OCI-LY1 (cell line): Measurements from ENCODE around the gene CALB2.
"Not testable (repeated sequence)": the region's sequence is repeated elsewhere in the genome, so short reads cannot be mapped to it uniquely, and the experiment has no call there.

Experiments used
- H2AFZ ChIP-seq: fragments of 200-600 bp; sonication (generic), shearing (Covaris generic); 2 replicates; pipeline ENCODE4 v1.6.0; 2014; ENCODE audit warnings: antibody characterized with exemption, mild to moderate bottlenecking, low read length
- H3F3A ChIP-seq: fragments of 200-600 bp; sonication (generic), shearing (Covaris generic); 2 replicates; pipeline ENCODE4 v1.6.0; 2014; ENCODE audit warnings: mild to moderate bottlenecking, antibody characterized with exemption, low read length, moderate library complexity; ENCODE audit not compliant: insufficient read depth
- H3K27ac ChIP-seq: fragments of 200-600 bp; sonication (generic); 2 replicates; pipeline ENCODE4 v1.5.1; 2014; ENCODE audit warnings: low read length, mixed run types, mild to moderate bottlenecking, low read depth; ENCODE audit not compliant: poor library complexity, severe bottlenecking
- H3K27me3 ChIP-seq: fragments of 200-600 bp; sonication (generic); 2 replicates; pipeline ENCODE4 v1.6.0; 2014; ENCODE audit warnings: antibody characterized with exemption, mild to moderate bottlenecking, low read length, moderate library complexity; ENCODE audit not compliant: insufficient read depth
- H3K36me3 ChIP-seq: fragments of 200-600 bp; sonication (generic); 2 replicates; pipeline ENCODE4 v1.6.1; 2014; ENCODE audit warnings: mild to moderate bottlenecking, antibody characterized with exemption, low read length, moderate library complexity, mixed read lengths; ENCODE audit not compliant: insufficient read depth
- H3K4me1 ChIP-seq: fragments of 200-600 bp; sonication (generic); 2 replicates; pipeline ENCODE4 v1.5.1; 2014; ENCODE audit warnings: mild to moderate bottlenecking, low read length, moderate library complexity; ENCODE audit not compliant: insufficient read depth, severe bottlenecking
- H3K4me2 ChIP-seq: fragments of 200-600 bp; sonication (generic), shearing (Covaris generic); 2 replicates; pipeline ENCODE4 v1.6.1; 2014; ENCODE audit warnings: low read length
- H3K4me3 ChIP-seq: fragments of 200-600 bp; sonication (generic); 2 replicates; pipeline ENCODE4 v1.5.1; 2014; ENCODE audit warnings: low read length, low read depth, mild to moderate bottlenecking, mixed read lengths; ENCODE audit not compliant: poor library complexity, severe bottlenecking
- H3K79me2 ChIP-seq: fragments of 200-600 bp; shearing (Covaris generic); 2 replicates; pipeline ENCODE4 v1.6.1; 2016; ENCODE audit warnings: mixed run types, low read length, mixed read lengths; ENCODE audit not compliant: insufficient read depth
- H3K9ac ChIP-seq: fragments of 200-600 bp; sonication (generic), shearing (Covaris generic); 2 replicates; pipeline ENCODE4 v1.6.1; 2014; ENCODE audit warnings: mild to moderate bottlenecking, low read length, mixed read lengths
- H3K9me2 ChIP-seq: fragments of 200-600 bp; sonication (generic), shearing (Covaris generic); 2 replicates; pipeline ENCODE4 v1.6.1; 2014; ENCODE audit warnings: low read depth, mild to moderate bottlenecking, low read length, mixed read lengths
- H3K9me3 ChIP-seq: fragments of 200-600 bp; shearing (Covaris generic); 2 replicates; pipeline ENCODE4 v1.6.1; 2014; ENCODE audit warnings: low read length, mixed read lengths
- H4K20me1 ChIP-seq: fragments of 200-600 bp; sonication (generic), shearing (Covaris generic); 2 replicates; pipeline ENCODE4 v1.6.0; 2016; ENCODE audit warnings: mild to moderate bottlenecking, low read length; ENCODE audit not compliant: insufficient read depth
- EZH2 ChIP-seq: fragments of 200-600 bp; sonication (generic), shearing (Covaris generic); IDR thresholded peaks from 2 replicates; pipeline ENCODE4 v1.8.0; 2017; ENCODE audit warnings: borderline replicate concordance, mixed run types, mild to moderate bottlenecking, antibody characterized with exemption, low read length, moderate library complexity, mixed read lengths
- TF ChIP-seq, protein P1 (sequence below): fragments of 200-600 bp; sonication (generic), shearing (Covaris generic); IDR thresholded peaks from 2 replicates; pipeline ENCODE4 v1.5.1; 2017; ENCODE audit warnings: mild to moderate bottlenecking, antibody characterized with exemption, low read length, moderate library complexity, mixed read lengths

CALB2 gene

GRCh38 chr16:71358464-71358998 is at the start of gene CALB2:
Gene CALB2, plus strand, starts transcription at chr16:71358723. Its CDS starts 70 bp downstream, at chr16:71358793.
- TF ChIP-seq EZH2 = no peak
- TF ChIP-seq, protein P1, sequence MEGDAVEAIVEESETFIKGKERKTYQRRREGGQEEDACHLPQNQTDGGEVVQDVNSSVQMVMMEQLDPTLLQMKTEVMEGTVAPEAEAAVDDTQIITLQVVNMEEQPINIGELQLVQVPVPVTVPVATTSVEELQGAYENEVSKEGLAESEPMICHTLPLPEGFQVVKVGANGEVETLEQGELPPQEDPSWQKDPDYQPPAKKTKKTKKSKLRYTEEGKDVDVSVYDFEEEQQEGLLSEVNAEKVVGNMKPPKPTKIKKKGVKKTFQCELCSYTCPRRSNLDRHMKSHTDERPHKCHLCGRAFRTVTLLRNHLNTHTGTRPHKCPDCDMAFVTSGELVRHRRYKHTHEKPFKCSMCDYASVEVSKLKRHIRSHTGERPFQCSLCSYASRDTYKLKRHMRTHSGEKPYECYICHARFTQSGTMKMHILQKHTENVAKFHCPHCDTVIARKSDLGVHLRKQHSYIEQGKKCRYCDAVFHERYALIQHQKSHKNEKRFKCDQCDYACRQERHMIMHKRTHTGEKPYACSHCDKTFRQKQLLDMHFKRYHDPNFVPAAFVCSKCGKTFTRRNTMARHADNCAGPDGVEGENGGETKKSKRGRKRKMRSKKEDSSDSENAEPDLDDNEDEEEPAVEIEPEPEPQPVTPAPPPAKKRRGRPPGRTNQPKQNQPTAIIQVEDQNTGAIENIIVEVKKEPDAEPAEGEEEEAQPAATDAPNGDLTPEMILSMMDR = peak; percentile 88
- Histone ChIP-seq H3K4me3 (no peak within 1 kb of the TSS), H3K79me2 (no peaks in the 10 kb centered on the region), H3K36me3 (no peaks in the 10 kb centered on the region), H4K20me1 (no peaks in the 10 kb centered on the region), H2AFZ (no peak within 1 kb of the TSS), H3K9ac (no peak within 1 kb of the TSS), H3K27me3 (0 out of 2 replicates have a peak, but pooled peaks cover 4% of the 10 kb centered on the region), H3K4me1 (no peaks in the 10 kb centered on the region), H3K27ac (no peak within 1 kb of the TSS), H3K9me3 (no peaks in the 10 kb centered on the region), H3K9me2 (no peaks in the 10 kb centered on the region), H3F3A (no peaks in the 10 kb centered on the region), H3K4me2 (0 out of 2 replicates have a peak within 1 kb of the TSS, but pooled peaks have one; percentile 25)

- no peaks in the 10 kb centered on the region for H3K9me3 ChIP-seq
- no peaks in the 10 kb centered on the region for H3F3A ChIP-seq
- no peak overlapping the region for H3K9ac ChIP-seq
- H3K9me2 ChIP-seq = no peaks in the 10 kb centered on the region
- no peak overlapping the region for H3K4me2 ChIP-seq
- no peak overlapping the region for H2AFZ ChIP-seq
- no peak for TF ChIP-seq EZH2
- TF ChIP-seq, protein P1 = peak; percentile 90
- H3K4me3 ChIP-seq = no peak overlapping the region
- no peaks in the 10 kb centered on the region for H4K20me1 ChIP-seq
- H3K27ac ChIP-seq = no peak overlapping the region
- no peaks in the 10 kb centered on the region for H3K79me2 ChIP-seq
- H3K27me3 ChIP-seq = no peaks in the 10 kb centered on the region
- no peaks in the 10 kb centered on the region for H3K36me3 ChIP-seq
- H3K4me1 ChIP-seq = no peaks in the 10 kb centered on the region
Measured at GRCh38 chr16:71311553-71312158, 46.9 kb upstream of the CALB2 start.

- not testable (repeated sequence) for H3K27me3 ChIP-seq, H3K4me3 ChIP-seq, H3K4me1 ChIP-seq, H3F3A ChIP-seq, H2AFZ ChIP-seq, H3K9ac ChIP-seq, H4K20me1 ChIP-seq, H3K9me2 ChIP-seq, H3K9me3 ChIP-seq, H3K4me2 ChIP-seq, H3K79me2 ChIP-seq, H3K27ac ChIP-seq, H3K36me3 ChIP-seq
Measured at GRCh38 chr16:71313591-71313990, 44.9 kb upstream of the CALB2 start.

GRCh38 chr16:71315269-71315668 is 43.3 kb upstream of the CALB2 start:
- Histone ChIP-seq H3K4me2 (no peak overlapping the region), H3K36me3 (no peaks in the 10 kb centered on the region), H3K27me3 (no peaks in the 10 kb centered on the region), H3K9me3 (no peaks in the 10 kb centered on the region), H3F3A (no peaks in the 10 kb centered on the region), H3K4me3 (no peak overlapping the region), H3K27ac (no peak overlapping the region), H3K9me2 (no peaks in the 10 kb centered on the region), H4K20me1 (no peaks in the 10 kb centered on the region), H3K79me2 (no peaks in the 10 kb centered on the region), H3K4me1 (no peaks in the 10 kb centered on the region), H2AFZ (no peak overlapping the region), H3K9ac (no peak overlapping the region)
- TF ChIP-seq, protein P1 = no peak
- no peak for TF ChIP-seq EZH2
